ENCODE results near the gene DNMBP. TPM values are rescaled to one million over a fixed set of nuclear protein-coding genes. Genes with fewer than 3 reads are reported as not detected.
"Not testable (repeated sequence)": the region's sequence is repeated elsewhere in the genome, so short reads cannot be mapped to it uniquely, and the experiment has no call there.

DNMBP gene
- total RNA-seq, 4 donors from 2014 or later = 9.5 to 15.8 (median 11.4) TPM

DNA sequence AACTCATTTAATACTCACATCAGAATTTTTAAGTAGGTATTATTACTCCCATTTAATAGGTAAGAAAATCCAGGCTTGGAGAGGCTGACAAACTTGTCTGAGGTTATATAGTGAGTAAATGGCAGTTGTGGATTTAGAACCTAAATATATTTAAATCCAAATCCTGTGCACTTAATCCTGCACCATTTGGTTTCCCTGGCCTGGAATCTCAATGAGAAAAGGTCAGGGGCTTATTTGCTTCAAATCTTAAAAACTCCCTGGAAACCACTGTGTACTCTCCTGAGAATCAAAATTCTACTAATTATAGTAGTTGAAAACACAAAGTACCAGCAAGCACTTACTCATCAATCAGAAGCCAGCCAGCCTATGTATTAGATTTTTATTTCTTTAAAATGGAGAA lies 97.7 kb downstream of the DNMBP start:
- Histone ChIP-seq H3K4me1 (peaks cover 0 to 36% (median 0%) of the 10 kb centered on the region in 3 donors), H3K4me3 (no peak overlapping the region), H3K9me3 (no peaks in the 10 kb centered on the region), H3K27me3 (no peaks in the 10 kb centered on the region), H3K36me3 (peaks cover 5 to 22% (median 7%) of the 10 kb centered on the region in 3 donors), H3K27ac (peak overlapping the region in 1 of 4 donors; percentile 40)
- no peak for DNase-seq
- intact Hi-C loops (cut with DNase I) = no loop called here
- TF ChIP-seq POLR2A (IDR thresholded peaks at IDR 0.05) = no peak
- TF ChIP-seq, protein P1, sequence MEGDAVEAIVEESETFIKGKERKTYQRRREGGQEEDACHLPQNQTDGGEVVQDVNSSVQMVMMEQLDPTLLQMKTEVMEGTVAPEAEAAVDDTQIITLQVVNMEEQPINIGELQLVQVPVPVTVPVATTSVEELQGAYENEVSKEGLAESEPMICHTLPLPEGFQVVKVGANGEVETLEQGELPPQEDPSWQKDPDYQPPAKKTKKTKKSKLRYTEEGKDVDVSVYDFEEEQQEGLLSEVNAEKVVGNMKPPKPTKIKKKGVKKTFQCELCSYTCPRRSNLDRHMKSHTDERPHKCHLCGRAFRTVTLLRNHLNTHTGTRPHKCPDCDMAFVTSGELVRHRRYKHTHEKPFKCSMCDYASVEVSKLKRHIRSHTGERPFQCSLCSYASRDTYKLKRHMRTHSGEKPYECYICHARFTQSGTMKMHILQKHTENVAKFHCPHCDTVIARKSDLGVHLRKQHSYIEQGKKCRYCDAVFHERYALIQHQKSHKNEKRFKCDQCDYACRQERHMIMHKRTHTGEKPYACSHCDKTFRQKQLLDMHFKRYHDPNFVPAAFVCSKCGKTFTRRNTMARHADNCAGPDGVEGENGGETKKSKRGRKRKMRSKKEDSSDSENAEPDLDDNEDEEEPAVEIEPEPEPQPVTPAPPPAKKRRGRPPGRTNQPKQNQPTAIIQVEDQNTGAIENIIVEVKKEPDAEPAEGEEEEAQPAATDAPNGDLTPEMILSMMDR (IDR thresholded peaks at IDR 0.05) = no peak

- Histone ChIP-seq H3K4me3 (no peak overlapping the region), H3K9me3 (no peaks in the 10 kb centered on the region), H3K27me3 (no peaks in the 10 kb centered on the region), H3K36me3 (peaks cover 5 to 55% (median 7%) of the 10 kb centered on the region in 3 donors), H3K4me1 (peaks cover 0 to 37% (median 0%) of the 10 kb centered on the region in 3 donors), H3K27ac (no peak overlapping the region)
- TF ChIP-seq POLR2A (IDR thresholded peaks at IDR 0.05) = no peak
- TF ChIP-seq, protein P1 (IDR thresholded peaks at IDR 0.05) = no peak
- DNase-seq = no peak
- intact Hi-C loops (cut with DNase I) = no loop called here
- 62 to 64% methylated on average over 3 of the region's 3 CpGs for WGBS, 2 donors
Measured at GRCh38 chr10:99908512-99908911, 101.2 kb downstream of the DNMBP start.

DNA sequence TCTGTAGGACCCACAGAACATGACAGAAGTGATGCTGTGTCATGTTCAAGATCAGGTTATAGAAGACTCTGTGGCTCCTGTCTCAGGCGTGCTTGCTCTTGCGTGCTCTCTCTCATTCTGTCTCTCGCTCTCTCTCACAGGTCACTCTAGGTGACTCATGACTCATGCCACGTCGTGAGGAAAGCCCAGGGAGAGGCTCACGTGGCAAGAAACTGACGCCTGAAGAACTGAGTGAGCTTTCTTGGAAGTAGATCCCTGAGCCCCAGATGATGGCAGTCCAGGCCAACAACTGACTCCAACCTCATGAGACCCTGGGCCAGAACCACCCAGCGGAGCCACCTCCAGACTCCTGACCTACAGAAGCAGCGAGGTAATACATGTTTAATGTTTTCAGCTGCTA lies 103.3 kb downstream of the DNMBP start:
- intact Hi-C loops (cut with DNase I) = no loop called here
- H3K4me3 ChIP-seq = no peak overlapping the region
- H3K36me3 ChIP-seq = peaks cover 5 to 68% (median 7%) of the 10 kb centered on the region in 3 donors
- no peaks in the 10 kb centered on the region for H3K9me3 ChIP-seq
- no peak for DNase-seq
- peaks cover 0 to 20% (median 0%) of the 10 kb centered on the region in 3 donors for H3K4me1 ChIP-seq
- 65 to 95% methylated on average over 3 to 8 of the region's 9 CpGs for WGBS, 2 donors
- H3K27me3 ChIP-seq = no peaks in the 10 kb centered on the region
- TF ChIP-seq, protein P1 (IDR thresholded peaks at IDR 0.05) = no peak
- TF ChIP-seq POLR2A (IDR thresholded peaks at IDR 0.05) = no peak
- peak overlapping the region in 1 of 4 donors; percentile 61 for H3K27ac ChIP-seq

GRCh38 chr10:99905971-99906370 lies 103.8 kb downstream of the DNMBP start:
- Histone ChIP-seq H3K36me3 (peaks cover 5 to 71% (median 7%) of the 10 kb centered on the region in 3 donors), H3K4me1 (peaks cover 0 to 20% (median 0%) of the 10 kb centered on the region in 3 donors), H3K27me3 (no peaks in the 10 kb centered on the region), H3K27ac (peak overlapping the region in 1 of 4 donors; percentile 61), H3K9me3 (no peaks in the 10 kb centered on the region), H3K4me3 (no peak overlapping the region)
- TF ChIP-seq, protein P1 (IDR thresholded peaks at IDR 0.05) = no peak
- TF ChIP-seq POLR2A (IDR thresholded peaks at IDR 0.05) = no peak
- intact Hi-C loops (cut with DNase I) = no loop called here
- WGBS, 2 donors = 72 to 97% methylated on average over 3 of the region's 3 CpGs
- DNase-seq = no peak

DNA sequence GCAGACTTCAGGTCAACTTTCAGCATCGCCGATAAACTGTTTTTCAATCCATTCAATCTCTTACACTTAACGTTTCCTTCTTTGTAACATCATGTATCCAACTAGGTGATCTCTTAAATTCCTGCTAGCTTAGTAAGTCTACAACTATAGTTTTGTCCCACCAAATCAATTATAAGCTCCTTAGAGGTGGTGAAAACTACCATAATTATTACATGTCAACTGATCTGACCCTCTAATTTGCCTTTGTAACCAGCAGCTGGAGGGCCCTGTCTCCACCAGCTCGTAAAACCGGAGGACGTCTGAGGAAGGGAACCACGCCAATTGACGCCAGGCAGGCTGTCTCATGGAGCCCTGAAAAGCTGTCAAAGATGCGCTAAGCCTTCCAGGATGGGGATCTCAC lies 113.9 kb downstream of the DNMBP start:
- no peak overlapping the region for H3K4me3 ChIP-seq
- intact Hi-C loops (cut with DNase I) = no loop called here
- H3K9me3 ChIP-seq = no peaks in the 10 kb centered on the region
- no peaks in the 10 kb centered on the region for H3K4me1 ChIP-seq
- no peak overlapping the region for H3K27ac ChIP-seq
- DNase-seq = no peak
- 79 to 92% methylated on average over 3 to 8 of the region's 9 CpGs for WGBS, 2 donors
- peaks cover 0 to 93% (median 8%) of the 10 kb centered on the region in 3 donors for H3K36me3 ChIP-seq
- H3K27me3 ChIP-seq = no peaks in the 10 kb centered on the region
- TF ChIP-seq, protein P1 (IDR thresholded peaks at IDR 0.05) = no peak
- no peak for TF ChIP-seq POLR2A (IDR thresholded peaks at IDR 0.05)

DNA sequence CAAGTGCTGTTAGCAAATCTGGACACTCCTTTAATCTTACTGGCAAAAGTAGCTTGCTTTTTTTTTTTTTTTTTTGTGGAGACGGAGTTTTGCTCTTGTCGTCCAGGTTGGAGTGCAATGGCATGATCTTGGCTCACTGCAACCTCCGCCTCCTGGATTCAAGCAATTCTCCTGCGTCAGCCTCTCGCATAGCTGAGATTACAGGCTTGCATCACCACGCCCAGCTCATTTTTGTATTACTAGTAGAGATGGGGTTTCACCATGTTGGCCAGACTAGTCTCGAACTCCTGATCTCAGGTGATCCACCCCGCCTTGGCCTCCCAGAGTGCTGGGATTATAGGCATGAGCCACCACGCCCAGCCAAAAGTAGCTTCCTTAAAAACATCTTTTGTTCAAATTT lies 114.7 kb downstream of the DNMBP start:
- H3K27ac ChIP-seq; intact Hi-C loops (cut with DNase I); H3K4me1 ChIP-seq; DNase-seq; H3K27me3 ChIP-seq; H3K4me3 ChIP-seq; H3K9me3 ChIP-seq: not testable (repeated sequence)
- 81 to 89% methylated on average over 9 of the region's 9 CpGs for WGBS, 2 donors
- H3K36me3 ChIP-seq = peaks cover 0 to 93% (median 12%) of the 10 kb centered on the region in 3 donors
